Uterus (tissue), 2 donors: ENCODE results near the gene BTC.

Source experiments
- POLR2A ChIP-seq, 2 donors: fragments of 450-650 bp; IDR thresholded peaks; one replicate each; pipeline ENCODE4 v1.6.1; 2016; ENCODE audit warnings: antibody characterized with exemption in 2 of 2, mild to moderate bottlenecking in 1 of 2, moderate library complexity in 1 of 2
- TF ChIP-seq, protein P1 (sequence below), 4 experiments: fragments of 200-600 bp in 2 of 4; fragments of 450-650 bp in 2 of 4; sonication (generic) in 2 of 4; IDR thresholded peaks; one replicate each; pipeline ENCODE4 v1.5.1; 2016 to 2019; ENCODE audit warnings: antibody characterized with exemption in 4 of 4, mild to moderate bottlenecking in 2 of 4, moderate library complexity in 1 of 4

DNA sequence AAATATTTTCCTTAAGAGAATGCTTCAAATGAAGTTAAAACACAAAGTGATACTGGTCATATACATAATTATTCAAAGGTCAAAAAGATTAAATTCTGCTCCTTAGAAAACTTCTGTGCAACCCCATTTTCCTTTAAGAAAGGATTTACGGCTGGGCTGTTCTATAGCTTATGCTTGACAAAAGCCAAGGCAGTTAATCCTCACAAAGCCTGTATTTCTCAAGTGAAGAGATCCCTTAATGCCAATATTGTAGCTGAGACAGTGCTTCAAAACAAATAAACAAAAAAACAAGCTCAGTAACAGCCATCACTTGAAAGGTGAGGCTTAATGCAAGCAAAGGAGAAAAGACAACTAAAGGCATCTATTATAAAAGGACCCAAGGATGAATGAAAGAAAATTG, 42.5 kb downstream of the BTC start:
- TF ChIP-seq, protein P1, sequence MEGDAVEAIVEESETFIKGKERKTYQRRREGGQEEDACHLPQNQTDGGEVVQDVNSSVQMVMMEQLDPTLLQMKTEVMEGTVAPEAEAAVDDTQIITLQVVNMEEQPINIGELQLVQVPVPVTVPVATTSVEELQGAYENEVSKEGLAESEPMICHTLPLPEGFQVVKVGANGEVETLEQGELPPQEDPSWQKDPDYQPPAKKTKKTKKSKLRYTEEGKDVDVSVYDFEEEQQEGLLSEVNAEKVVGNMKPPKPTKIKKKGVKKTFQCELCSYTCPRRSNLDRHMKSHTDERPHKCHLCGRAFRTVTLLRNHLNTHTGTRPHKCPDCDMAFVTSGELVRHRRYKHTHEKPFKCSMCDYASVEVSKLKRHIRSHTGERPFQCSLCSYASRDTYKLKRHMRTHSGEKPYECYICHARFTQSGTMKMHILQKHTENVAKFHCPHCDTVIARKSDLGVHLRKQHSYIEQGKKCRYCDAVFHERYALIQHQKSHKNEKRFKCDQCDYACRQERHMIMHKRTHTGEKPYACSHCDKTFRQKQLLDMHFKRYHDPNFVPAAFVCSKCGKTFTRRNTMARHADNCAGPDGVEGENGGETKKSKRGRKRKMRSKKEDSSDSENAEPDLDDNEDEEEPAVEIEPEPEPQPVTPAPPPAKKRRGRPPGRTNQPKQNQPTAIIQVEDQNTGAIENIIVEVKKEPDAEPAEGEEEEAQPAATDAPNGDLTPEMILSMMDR (IDR thresholded peaks at IDR 0.05): no peak
- no peak for TF ChIP-seq POLR2A (IDR thresholded peaks at IDR 0.05)
